ENCODE data around the gene BNIP2. TPM values are rescaled to one million over a fixed set of nuclear protein-coding genes. Genes with fewer than 3 reads are reported as not detected.

The BNIP2 gene
- total RNA-seq, 4 donors from 2014 or later = 82.1 to 138 (median 112) TPM

DNA sequence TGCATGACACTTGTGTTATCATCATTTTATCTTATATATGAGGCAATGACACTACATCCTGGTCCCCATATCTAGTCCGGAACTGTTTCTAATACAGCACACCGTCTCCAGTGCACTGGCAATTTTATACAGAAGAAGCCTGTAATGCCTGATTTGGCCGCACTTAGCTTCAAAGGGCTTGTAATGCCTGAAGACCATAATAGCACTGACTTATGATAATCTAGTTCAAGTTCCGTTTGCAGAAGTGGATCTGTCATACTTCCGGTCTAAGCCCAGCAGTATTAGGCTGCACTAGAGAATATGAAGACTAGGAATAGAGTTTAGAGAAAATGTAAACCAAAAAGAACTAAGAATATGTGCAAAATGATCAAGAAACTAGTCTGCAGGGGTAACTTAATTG is 1.3 kb downstream of the BNIP2 start:
- intact Hi-C loops (cut with DNase I; ENCODE audit: low total_unique reads) = no loop called here
- DNase-seq = no peak
- Histone ChIP-seq H3K27me3 (no peaks in the 10 kb centered on the region), H3K36me3 (no peaks in the 10 kb centered on the region), H3K9me3 (no peaks in the 10 kb centered on the region), H3K4me3 (peak overlapping the region; percentile 88 to 99), H3K27ac (peak overlapping the region; percentile 96 to 97), H3K4me1 (peaks cover 0 to 9% of the 10 kb centered on the region in 2 donors)
- TF ChIP-seq, protein P1, sequence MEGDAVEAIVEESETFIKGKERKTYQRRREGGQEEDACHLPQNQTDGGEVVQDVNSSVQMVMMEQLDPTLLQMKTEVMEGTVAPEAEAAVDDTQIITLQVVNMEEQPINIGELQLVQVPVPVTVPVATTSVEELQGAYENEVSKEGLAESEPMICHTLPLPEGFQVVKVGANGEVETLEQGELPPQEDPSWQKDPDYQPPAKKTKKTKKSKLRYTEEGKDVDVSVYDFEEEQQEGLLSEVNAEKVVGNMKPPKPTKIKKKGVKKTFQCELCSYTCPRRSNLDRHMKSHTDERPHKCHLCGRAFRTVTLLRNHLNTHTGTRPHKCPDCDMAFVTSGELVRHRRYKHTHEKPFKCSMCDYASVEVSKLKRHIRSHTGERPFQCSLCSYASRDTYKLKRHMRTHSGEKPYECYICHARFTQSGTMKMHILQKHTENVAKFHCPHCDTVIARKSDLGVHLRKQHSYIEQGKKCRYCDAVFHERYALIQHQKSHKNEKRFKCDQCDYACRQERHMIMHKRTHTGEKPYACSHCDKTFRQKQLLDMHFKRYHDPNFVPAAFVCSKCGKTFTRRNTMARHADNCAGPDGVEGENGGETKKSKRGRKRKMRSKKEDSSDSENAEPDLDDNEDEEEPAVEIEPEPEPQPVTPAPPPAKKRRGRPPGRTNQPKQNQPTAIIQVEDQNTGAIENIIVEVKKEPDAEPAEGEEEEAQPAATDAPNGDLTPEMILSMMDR (IDR thresholded peaks at IDR 0.05) = no peak
- no peak for TF ChIP-seq POLR2A (IDR thresholded peaks at IDR 0.05)

- H3K27me3 ChIP-seq = no peaks in the 10 kb centered on the region
- no peak for DNase-seq
- H3K27ac ChIP-seq = no peak overlapping the region
- intact Hi-C loops (cut with DNase I; ENCODE audit: low total_unique reads) = no loop called here
- TF ChIP-seq POLR2A (IDR thresholded peaks at IDR 0.05) = no peak
- TF ChIP-seq, protein P1 (IDR thresholded peaks at IDR 0.05) = no peak
- H3K4me1 ChIP-seq = peaks cover 0 to 9% of the 10 kb centered on the region in 2 donors
- no peaks in the 10 kb centered on the region for H3K9me3 ChIP-seq
- no peaks in the 10 kb centered on the region for H3K36me3 ChIP-seq
- H3K4me3 ChIP-seq = no peak overlapping the region
Measured at GRCh38 chr15:59686389-59686788, 2.7 kb downstream of the BNIP2 start.

DNA sequence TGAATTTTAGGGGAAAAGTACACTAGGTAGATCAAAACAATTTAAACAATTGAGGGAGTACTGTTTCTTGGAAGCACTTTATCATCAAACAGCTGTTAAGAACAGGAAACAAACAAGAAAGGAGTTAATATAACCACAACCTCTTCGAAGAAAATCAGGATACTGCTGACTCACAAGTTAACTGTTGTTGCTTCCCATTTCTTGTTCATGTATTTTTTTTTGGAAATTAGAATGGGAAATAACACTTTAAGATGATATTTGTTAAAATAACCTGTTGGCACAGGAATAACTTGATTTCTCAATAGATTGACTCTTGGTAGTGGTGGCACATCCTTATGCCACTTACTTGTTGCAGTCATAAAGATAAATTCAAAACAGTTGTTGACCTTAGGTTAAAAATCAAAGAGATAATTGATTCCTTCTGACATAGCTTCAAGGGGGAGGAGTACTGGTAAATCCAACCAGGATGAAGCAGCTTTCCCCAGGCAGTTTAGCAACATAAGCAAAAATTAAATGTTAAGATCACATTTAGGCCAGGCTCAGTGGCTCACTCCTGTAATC is 3.3 kb downstream of the BNIP2 start:
- no peak overlapping the region for H3K4me3 ChIP-seq
- H3K9me3 ChIP-seq = no peaks in the 10 kb centered on the region

DNA sequence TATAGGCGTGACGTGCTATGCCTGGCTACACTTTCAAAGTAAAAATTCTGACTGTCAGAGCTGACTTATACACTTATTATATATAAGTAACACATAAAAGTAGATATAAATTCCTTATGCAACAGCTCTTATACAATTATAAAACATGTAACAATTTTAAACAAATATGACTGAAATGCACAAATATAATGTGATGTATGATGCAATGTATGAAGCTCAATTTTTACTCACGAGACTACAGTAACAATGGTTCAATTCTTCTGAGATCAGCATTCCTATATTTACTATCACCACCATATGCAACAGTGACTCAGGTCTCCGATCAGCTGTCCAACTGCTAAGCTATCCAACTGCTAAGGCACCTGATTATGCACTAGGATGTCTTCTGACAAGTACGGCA is 8.2 kb downstream of the BNIP2 start:
- Histone ChIP-seq H3K4me1 (no peaks in the 10 kb centered on the region), H3K36me3 (no peaks in the 10 kb centered on the region), H3K4me3 (no peak overlapping the region), H3K9me3 (no peaks in the 10 kb centered on the region), H3K27me3 (no peaks in the 10 kb centered on the region), H3K27ac (no peak overlapping the region)
- intact Hi-C loops (cut with DNase I; ENCODE audit: low total_unique reads) = no loop called here
- TF ChIP-seq, protein P1 (IDR thresholded peaks at IDR 0.05) = no peak
- no peak for TF ChIP-seq POLR2A (IDR thresholded peaks at IDR 0.05)
- no peak for DNase-seq

More for the DNA sequence above, 3.3 kb downstream of the BNIP2 start:
- intact Hi-C loops (cut with DNase I; ENCODE audit: low total_unique reads) = no loop called here
- no peak for TF ChIP-seq POLR2A (IDR thresholded peaks at IDR 0.05)
- TF ChIP-seq, protein P1 (IDR thresholded peaks at IDR 0.05) = no peak
- Histone ChIP-seq H3K27me3 (no peaks in the 10 kb centered on the region), H3K36me3 (no peaks in the 10 kb centered on the region), H3K4me1 (peaks cover 0 to 9% of the 10 kb centered on the region in 2 donors), H3K27ac (peak overlapping the region; percentile 7 to 22)
- no peak for DNase-seq

DNA sequence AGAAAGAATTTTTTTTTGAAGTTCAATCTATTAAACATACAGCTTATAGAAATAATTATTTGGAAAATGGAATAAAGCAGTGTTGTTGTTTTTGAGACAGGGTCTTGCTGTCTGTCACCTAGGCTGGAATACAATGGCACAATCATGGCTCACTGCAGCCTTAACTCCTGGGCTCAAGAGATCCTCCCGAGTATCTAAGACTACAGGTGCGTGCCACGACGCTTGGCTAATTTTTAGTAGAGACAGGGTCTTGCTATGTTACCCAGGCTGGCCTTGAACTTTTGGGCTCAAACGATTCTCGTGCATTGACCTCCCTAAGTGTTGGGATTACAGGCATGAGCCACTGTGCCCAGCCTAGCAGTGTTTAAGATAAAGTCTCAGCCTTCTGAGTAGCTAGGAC is 8.8 kb downstream of the BNIP2 start:
- Histone ChIP-seq H3K4me3 (no peak overlapping the region), H3K4me1 (no peaks in the 10 kb centered on the region), H3K27me3 (no peaks in the 10 kb centered on the region), H3K9me3 (no peaks in the 10 kb centered on the region), H3K36me3 (no peaks in the 10 kb centered on the region), H3K27ac (no peak overlapping the region)
- TF ChIP-seq, protein P1 (IDR thresholded peaks at IDR 0.05) = no peak
- TF ChIP-seq POLR2A (IDR thresholded peaks at IDR 0.05) = no peak
- intact Hi-C loops (cut with DNase I; ENCODE audit: low total_unique reads) = no loop called here
- DNase-seq = no peak

All from uterus (tissue), 4 donors.